HL-60 (cell line): ENCODE results near the gene ZNRD2.

Source experiments
- DNase-seq, 2 experiments: peaks; one replicate each; pipeline ENCODE4 v3.0.0-alpha.2; 2010 to 2020; ENCODE audit warnings: low read depth in 1 of 2, low spot score in 1 of 2
- H3K27ac ChIP-seq: fragments of 250-450 bp; sonication (Bioruptor Pico); replicated peaks from 2 replicates; pipeline ENCODE4 v1.5.1; 2020; ENCODE audit warnings: mild to moderate bottlenecking, moderate library complexity
- H3K27me3 ChIP-seq: fragments of 250-450 bp; sonication (Bioruptor Pico); 2 replicates; pipeline ENCODE4 v1.5.1; 2021; ENCODE audit warnings: mild to moderate bottlenecking, moderate library complexity; ENCODE audit not compliant: insufficient read depth, poor library complexity, severe bottlenecking
- H3K4me3 ChIP-seq: replicated peaks from 2 replicates; pipeline ENCODE4 v1.5.1; 2011; ENCODE audit warnings: mild to moderate bottlenecking, control low read depth, low read length; ENCODE audit not compliant: insufficient read depth
- GABPA ChIP-seq: IDR thresholded peaks from 2 replicates; pipeline ENCODE4 v1.6.1; 2012; ENCODE audit warnings: low read depth
- POLR2AphosphoS5 ChIP-seq: IDR thresholded peaks from 2 replicates; pipeline ENCODE4 v1.6.1; 2012; ENCODE audit warnings: low read depth
- SPI1 ChIP-seq: IDR thresholded peaks from 2 replicates; pipeline ENCODE4 v1.6.1; 2012; ENCODE audit warnings: low read depth, mild to moderate bottlenecking, borderline replicate concordance
- TF ChIP-seq, protein P1 (sequence below): IDR thresholded peaks from 2 replicates; pipeline ENCODE4 v1.6.1; 2012; ENCODE audit warnings: low read depth; ENCODE audit not compliant: insufficient replicate concordance
- TF ChIP-seq, protein P2 (sequence below): IDR thresholded peaks from one replicate; pipeline ENCODE4 v1.5.1; 2011; ENCODE audit warnings: low read length, control low read depth, inconsistent platforms; ENCODE audit not compliant: insufficient read depth

Gene ZNRD2

DNA sequence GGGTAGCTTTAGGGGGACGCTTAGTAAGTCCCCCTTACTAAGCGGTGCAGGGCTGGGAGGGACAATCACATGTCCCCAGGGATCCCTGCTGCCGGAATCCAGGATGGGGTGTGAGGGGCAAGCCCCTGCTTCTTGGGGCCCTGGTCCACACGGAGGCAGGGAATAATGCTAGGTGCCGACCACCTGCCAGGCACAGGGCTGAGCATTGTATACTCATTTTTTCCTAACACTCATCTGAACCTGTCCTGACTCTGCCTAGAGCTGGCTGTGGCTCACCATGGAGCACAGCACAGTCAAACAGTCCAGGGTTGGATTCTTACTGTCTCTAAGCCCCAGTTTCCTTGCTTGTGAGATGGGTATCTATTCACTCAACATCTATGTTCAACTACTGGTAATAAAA is 10.7 kb upstream of the ZNRD2 start:
- TF ChIP-seq SPI1 (no peak), GABPA (no peak), POLR2AphosphoS5 (no peak)
- TF ChIP-seq, protein P1, sequence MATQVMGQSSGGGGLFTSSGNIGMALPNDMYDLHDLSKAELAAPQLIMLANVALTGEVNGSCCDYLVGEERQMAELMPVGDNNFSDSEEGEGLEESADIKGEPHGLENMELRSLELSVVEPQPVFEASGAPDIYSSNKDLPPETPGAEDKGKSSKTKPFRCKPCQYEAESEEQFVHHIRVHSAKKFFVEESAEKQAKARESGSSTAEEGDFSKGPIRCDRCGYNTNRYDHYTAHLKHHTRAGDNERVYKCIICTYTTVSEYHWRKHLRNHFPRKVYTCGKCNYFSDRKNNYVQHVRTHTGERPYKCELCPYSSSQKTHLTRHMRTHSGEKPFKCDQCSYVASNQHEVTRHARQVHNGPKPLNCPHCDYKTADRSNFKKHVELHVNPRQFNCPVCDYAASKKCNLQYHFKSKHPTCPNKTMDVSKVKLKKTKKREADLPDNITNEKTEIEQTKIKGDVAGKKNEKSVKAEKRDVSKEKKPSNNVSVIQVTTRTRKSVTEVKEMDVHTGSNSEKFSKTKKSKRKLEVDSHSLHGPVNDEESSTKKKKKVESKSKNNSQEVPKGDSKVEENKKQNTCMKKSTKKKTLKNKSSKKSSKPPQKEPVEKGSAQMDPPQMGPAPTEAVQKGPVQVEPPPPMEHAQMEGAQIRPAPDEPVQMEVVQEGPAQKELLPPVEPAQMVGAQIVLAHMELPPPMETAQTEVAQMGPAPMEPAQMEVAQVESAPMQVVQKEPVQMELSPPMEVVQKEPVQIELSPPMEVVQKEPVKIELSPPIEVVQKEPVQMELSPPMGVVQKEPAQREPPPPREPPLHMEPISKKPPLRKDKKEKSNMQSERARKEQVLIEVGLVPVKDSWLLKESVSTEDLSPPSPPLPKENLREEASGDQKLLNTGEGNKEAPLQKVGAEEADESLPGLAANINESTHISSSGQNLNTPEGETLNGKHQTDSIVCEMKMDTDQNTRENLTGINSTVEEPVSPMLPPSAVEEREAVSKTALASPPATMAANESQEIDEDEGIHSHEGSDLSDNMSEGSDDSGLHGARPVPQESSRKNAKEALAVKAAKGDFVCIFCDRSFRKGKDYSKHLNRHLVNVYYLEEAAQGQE: no peak
- TF ChIP-seq, protein P2, sequence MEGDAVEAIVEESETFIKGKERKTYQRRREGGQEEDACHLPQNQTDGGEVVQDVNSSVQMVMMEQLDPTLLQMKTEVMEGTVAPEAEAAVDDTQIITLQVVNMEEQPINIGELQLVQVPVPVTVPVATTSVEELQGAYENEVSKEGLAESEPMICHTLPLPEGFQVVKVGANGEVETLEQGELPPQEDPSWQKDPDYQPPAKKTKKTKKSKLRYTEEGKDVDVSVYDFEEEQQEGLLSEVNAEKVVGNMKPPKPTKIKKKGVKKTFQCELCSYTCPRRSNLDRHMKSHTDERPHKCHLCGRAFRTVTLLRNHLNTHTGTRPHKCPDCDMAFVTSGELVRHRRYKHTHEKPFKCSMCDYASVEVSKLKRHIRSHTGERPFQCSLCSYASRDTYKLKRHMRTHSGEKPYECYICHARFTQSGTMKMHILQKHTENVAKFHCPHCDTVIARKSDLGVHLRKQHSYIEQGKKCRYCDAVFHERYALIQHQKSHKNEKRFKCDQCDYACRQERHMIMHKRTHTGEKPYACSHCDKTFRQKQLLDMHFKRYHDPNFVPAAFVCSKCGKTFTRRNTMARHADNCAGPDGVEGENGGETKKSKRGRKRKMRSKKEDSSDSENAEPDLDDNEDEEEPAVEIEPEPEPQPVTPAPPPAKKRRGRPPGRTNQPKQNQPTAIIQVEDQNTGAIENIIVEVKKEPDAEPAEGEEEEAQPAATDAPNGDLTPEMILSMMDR: no peak
- no peak overlapping the region for H3K27ac ChIP-seq
- no peaks in the 10 kb centered on the region for H3K27me3 ChIP-seq
- no peak for DNase-seq
- no peak overlapping the region for H3K4me3 ChIP-seq

DNA sequence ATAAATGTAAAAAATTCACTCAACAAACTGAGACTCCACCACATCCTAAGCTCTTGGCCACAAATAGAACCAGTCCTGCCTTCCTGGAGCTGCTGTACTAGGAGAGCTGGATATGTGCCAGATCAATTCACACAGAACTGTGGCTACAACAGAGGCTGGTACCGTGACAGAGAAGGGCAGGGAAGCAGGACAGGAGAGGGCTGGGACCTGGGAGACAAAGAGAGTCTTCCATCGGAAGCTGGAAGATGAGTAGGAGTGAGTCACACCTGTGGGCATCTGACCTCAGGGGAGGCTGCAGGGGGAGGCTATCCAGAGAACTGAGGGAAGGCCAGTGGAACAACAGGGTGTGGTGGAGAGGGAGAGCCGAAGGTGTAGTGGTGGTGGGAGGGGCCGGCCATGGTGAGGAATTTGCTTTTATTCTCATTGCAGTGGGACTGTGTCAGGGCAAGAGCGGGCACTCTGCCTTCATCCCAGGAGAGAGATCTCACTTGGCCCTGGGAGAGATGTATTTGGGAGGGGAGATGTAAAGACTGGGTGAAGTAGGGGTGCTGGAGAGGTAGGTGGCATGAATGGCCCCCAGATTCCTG is 10.2 kb upstream of the ZNRD2 start:
- Histone ChIP-seq H3K27ac (no peak overlapping the region), H3K27me3 (no peaks in the 10 kb centered on the region), H3K4me3 (no peak overlapping the region)
- no peak for DNase-seq
- TF ChIP-seq, protein P1: no peak
- TF ChIP-seq SPI1 (no peak), POLR2AphosphoS5 (no peak), GABPA (no peak)
- TF ChIP-seq, protein P2: no peak

DNA sequence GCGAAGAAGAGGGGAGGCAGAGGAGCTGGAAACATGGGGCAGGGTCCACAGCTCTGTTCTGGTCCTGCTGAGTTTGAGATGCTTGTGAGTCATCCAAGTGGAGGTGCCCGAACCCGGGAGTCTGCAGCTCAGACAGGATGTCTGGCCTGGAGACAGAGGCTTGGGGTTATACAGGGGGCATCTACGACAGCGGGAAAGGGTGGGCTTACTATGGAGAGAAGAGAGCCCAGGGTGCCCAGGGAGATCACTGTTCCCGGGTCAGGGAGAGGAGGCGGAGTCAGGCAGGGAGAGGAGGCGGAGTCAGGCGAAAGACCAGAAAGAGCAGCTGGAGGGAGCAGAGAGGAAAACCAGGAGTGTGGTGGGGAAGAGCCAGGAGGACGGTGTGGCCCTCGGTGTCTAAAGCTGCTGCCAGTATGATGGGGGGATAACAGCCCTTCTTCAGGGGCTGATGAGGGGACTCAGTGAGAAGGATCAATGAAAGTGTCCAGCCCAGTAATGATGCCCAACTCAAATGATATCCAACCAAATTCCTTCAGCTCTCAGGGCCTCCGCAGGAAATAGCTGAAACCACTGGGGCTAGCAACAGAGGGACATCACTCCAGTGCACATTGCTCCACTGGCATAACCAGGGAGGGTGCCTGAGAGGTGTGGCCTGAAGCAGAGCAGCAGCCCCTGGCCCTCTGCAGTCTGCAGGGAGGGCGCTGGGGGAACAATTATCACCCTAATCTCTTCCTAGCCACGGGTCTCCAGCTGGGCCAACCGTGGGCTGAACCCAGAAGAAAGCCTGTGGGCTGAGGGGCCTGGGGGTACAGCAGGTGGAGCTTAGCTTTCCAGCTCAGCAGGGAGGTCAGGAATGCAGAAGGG is 9.5 kb upstream of the ZNRD2 start:
- Histone ChIP-seq H3K27me3 (no peaks in the 10 kb centered on the region), H3K4me3 (no peak overlapping the region), H3K27ac (no peak overlapping the region)
- TF ChIP-seq GABPA: no peak
- TF ChIP-seq, protein P2: no peak
- no peak for TF ChIP-seq POLR2AphosphoS5
- DNase-seq: no peak
